ENCODE results near the gene WDR33.
"Not testable (repeated sequence)": the region's sequence is repeated elsewhere in the genome, so short reads cannot be mapped to it uniquely, and the experiment has no call there.

The WDR33 gene

GRCh38 chr2:127763776-127764175 is 47.2 kb downstream of the WDR33 start:
- peak in 1 of 2 experiments; percentile 36 for DNase-seq (ENCODE audit: low read depth in 2 of 2)

- no peak for DNase-seq (ENCODE audit: low read depth in 2 of 2)
These were observed 48.1 kb downstream of the WDR33 start for GRCh38 chr2:127762846-127763245.

- no peak for DNase-seq (ENCODE audit: low read depth in 2 of 2)
These were observed 48.5 kb downstream of the WDR33 start for GRCh38 chr2:127762441-127762840.

- no peak for DNase-seq (ENCODE audit: low read depth in 2 of 2)
These were observed 51.0 kb downstream of the WDR33 start for GRCh38 chr2:127759931-127760330.

GRCh38 chr2:127754186-127754585 is 56.8 kb downstream of the WDR33 start:
- DNase-seq (ENCODE audit: low read depth in 2 of 2): no peak

DNA sequence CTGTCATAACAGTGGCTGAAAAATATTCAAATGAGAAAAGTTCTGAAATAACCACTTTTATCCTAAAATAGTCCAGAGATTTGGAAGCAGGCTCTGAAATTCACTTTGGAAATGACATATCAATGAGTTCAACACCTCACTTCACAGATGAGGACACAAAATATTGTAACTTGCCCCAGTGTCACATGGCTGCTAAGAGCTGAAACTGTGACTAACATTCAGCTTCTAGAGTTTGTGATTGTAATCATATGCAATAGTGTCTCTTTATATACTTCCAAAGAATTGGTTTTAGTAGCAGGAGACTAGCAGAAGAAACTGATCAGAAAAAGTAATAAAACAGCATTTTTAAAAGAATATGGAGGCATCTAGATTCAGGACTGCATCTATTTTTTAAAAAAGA is 57.6 kb downstream of the WDR33 start:
- DNase-seq (ENCODE audit: low read depth in 2 of 2): no peak

DNA sequence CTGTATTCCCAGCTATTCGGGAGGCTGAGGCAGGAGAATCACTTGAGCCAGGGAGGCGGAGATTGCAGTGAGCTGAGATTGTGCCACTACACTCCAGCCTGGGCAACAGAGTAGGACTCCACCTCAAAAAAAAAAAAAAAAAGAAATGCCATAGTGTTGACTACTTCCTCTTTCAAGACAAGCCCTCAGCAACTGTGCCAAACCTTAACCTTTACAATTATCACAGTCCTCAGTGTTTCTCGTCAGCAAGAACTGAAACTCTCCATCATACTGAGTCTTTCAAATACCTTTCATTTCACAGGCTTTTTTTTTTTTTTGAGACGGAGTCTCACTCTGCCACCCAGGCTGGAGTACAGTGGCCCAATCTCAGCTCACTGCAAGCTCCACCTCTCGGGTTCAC is 61.4 kb downstream of the WDR33 start:
- not testable (repeated sequence) for DNase-seq (ENCODE audit: low read depth in 2 of 2)

DNA sequence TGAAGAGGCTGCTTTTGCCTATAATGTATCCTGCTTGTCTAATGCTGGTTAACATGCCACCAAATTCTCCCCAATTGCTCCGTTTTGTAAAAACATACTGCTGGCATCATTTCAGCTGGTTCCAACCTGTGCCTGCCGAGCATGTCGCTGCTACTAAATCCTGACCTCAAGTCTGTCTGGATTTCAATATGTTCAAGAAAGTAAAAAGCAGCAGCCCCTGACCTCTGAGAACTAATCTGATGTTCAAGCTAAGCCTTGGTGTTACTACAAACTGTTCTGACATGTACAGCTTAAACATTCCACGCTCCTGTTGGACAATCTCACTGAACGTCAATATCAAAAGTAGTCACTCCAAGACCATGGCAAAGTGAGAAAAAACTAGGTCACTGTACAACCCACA is 63.4 kb downstream of the WDR33 start:
- no peak for DNase-seq (ENCODE audit: low read depth in 2 of 2)

DNA sequence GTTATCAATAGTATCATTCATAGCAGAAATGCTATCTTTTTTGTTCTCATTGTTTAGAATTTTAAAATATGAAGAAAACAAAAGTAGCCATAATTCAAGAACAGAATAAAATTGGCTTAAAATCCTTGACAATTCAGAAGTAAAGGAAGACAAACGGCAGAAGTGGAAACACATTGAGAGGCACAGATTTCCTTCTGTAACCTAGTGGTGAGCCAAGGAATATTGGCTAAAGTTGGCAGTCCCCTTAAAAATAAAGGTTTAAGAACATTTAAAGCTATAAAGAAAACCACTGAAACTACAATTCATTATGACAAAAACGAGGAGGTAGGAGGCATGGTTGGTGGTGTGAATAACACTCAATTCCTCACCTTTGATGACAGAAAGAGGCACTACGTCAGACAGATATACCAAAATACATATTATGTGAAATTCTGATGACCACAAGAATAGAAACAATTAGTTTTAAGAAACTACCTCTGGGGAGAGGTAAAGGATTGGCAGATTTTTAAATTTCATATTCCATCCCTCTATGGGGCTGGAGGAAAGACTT is 67.4 kb downstream of the WDR33 start:
- DNase-seq (ENCODE audit: low read depth in 2 of 2): no peak

- DNase-seq (ENCODE audit: low read depth in 2 of 2): no peak
These were observed 70.2 kb downstream of the WDR33 start for GRCh38 chr2:127740665-127741288.

GRCh38 chr2:127739800-127740199 is 71.2 kb downstream of the WDR33 start:
- DNase-seq (ENCODE audit: low read depth in 2 of 2): no peak

- DNase-seq (ENCODE audit: low read depth in 2 of 2): no peak
These were observed 73.1 kb downstream of the WDR33 start for GRCh38 chr2:127737892-127738291.

DNA sequence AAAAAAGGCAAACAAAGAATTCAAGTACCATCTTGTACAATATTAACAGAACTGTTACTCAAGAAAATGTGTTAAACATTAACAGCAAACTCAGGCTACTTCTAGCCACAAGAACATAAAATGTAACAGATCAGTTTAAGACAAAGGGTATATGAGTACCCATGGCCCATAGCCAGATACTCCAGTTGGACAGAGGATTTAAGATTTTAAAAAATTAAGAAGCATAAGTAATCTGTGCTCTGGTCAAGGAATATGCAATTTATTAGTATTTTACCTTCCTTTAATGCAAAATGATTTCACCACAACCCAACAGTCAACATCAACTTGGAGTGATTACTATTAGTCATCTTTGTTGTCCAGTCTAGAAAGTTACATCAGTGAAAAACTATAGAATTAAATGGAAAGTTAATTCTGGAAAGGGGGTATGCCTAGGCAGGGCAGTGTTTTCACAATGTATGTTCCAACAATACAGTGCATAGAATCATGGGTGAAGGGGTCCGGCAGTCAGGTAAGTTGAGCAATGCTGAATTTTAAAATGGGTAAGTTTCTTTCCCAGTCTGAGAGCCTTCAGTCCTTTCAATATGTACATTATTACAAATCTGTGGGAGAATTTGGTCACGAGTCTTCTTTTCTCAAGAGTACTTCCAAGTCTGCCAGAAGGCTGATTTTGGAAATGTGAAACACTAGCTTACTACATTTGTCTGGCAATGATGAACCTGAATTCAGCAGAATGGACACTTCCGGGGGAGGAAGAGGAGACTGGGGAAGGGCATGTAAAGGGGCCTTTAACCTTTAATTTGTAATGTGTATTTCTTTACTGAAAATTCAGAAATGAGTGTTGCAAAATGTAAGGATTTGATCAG is 75.2 kb downstream of the WDR33 start:
- DNase-seq (ENCODE audit: low read depth in 2 of 2): no peak

DNA sequence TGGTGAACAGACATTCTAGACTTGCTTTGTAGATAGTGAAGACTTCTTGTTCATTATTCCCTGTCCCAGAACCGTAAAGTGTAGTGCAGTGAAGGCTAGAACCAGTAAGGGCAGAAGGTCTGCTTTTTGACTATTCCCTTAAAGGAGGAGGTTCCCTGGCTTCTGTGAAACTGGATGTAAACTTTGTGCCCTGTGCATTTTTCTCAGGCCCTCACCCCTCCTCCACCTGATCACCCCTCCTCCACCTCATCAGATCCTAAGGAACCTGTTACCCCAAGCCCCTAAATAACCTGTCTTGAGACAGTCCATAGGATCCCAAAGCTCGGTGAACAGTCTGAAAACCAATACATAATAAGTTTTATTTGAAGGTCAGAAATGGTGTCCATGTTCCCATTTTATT is 75.9 kb downstream of the WDR33 start:
- no peak for DNase-seq (ENCODE audit: low read depth in 2 of 2)

GRCh38 chr2:127733816-127734537 is 77.0 kb downstream of the WDR33 start:
- no peak for DNase-seq (ENCODE audit: low read depth in 2 of 2)

- DNase-seq (ENCODE audit: low read depth in 2 of 2): no peak
These were observed 77.7 kb downstream of the WDR33 start for GRCh38 chr2:127733113-127733815.

GRCh38 chr2:127726158-127726880 is 84.7 kb downstream of the WDR33 start:
- DNase-seq (ENCODE audit: low read depth in 2 of 2): no peak

GRCh38 chr2:127722807-127723206 is 88.2 kb downstream of the WDR33 start:
- no peak for DNase-seq (ENCODE audit: low read depth in 2 of 2)

GRCh38 chr2:127721978-127722355 is 89.0 kb downstream of the WDR33 start:
- no peak for DNase-seq (ENCODE audit: low read depth in 2 of 2)

GRCh38 chr2:127721311-127721977 is 89.5 kb downstream of the WDR33 start:
- DNase-seq (ENCODE audit: low read depth in 2 of 2): no peak
